C4-2B (cell line): ENCODE data around the gene MIGA2.

Experiments
- H3K27ac ChIP-seq: fragments of 450-650 bp; 2 replicates; pipeline ENCODE4 v1.5.1; 2017
- CTCF ChIP-seq: fragments of 450-650 bp; conservative IDR thresholded peaks from 2 replicates; pipeline ENCODE4 v1.5.1; 2017; ENCODE audit warnings: mild to moderate bottlenecking
- ZFX ChIP-seq: fragments of 450-650 bp; IDR thresholded peaks from 2 replicates; pipeline ENCODE4 v1.6.1; 2017

Gene MIGA2

GRCh38 chr9:129068990-129069861, 32.8 kb downstream of the MIGA2 start:
- no peak overlapping the region; the same call in 1 of the 2 replicates for H3K27ac ChIP-seq
- TF ChIP-seq ZFX = no peak
- TF ChIP-seq CTCF = no peak

GRCh38 chr9:129069862-129070641, 33.6 kb downstream of the MIGA2 start:
- no peak overlapping the region; the same call in 1 of the 2 replicates for H3K27ac ChIP-seq

GRCh38 chr9:129070696-129071525, 34.5 kb downstream of the MIGA2 start:
- H3K27ac ChIP-seq = no peak overlapping the region
- TF ChIP-seq ZFX (no peak), CTCF (no peak)

More at GRCh38 chr9:129069862-129070641, 33.6 kb downstream of the MIGA2 start:
- no peak for TF ChIP-seq ZFX
- TF ChIP-seq CTCF = no peak

GRCh38 chr9:129071526-129072126, 35.2 kb downstream of the MIGA2 start:
- TF ChIP-seq ZFX = no peak
- TF ChIP-seq CTCF = no peak
- H3K27ac ChIP-seq = no peak overlapping the region

GRCh38 chr9:129072171-129072570, 35.7 kb downstream of the MIGA2 start:
- TF ChIP-seq ZFX (no peak), CTCF (no peak)
- no peak overlapping the region for H3K27ac ChIP-seq

- TF ChIP-seq ZFX (no peak), CTCF (no peak)
- H3K27ac ChIP-seq = no peak overlapping the region
Measured at GRCh38 chr9:129073404-129073803, 37.0 kb downstream of the MIGA2 start.
